ENCODE data around the gene SP4. TPM values are rescaled to one million over a fixed set of nuclear protein-coding genes. Genes with fewer than 3 reads are reported as not detected.

Gene SP4
- total and polyA plus RNA-seq, 9 donors: 6.9 to 22.1 (median 17.7) TPM

DNA sequence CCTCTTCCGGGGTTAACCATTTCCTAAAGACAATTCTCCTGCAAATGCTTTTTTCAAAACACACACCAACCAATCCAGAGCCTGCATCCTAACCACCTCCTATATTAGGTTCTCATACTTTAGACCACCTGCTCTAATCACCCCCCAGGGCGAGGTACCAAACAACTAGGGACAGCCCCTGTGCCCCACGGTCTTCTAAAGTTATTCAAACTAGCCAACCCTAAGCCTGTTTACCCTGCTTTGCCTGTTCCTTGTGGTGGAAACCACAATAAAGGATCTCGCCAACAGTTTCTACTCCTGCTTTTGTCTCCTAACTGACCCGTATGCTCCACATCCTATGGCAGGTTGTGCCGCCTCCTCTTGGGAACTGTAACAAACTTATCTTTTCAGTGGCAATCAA, 21.1 kb downstream of the SP4 start:
- Histone ChIP-seq H3K4me1 (ENCODE audit: insufficient read depth) (peaks cover 1% of the 10 kb centered on the region), H3K4me3 (no peak overlapping the region), H3K27me3 (no peaks in the 10 kb centered on the region), H3K36me3 (no peaks in the 10 kb centered on the region), H3K27ac (no peak overlapping the region), H3K9me3 (no peaks in the 10 kb centered on the region)
- 93 to 97% (median 93%) methylated on average over 6 of the region's 6 CpGs for WGBS, 3 donors
- intact Hi-C loops (cut with DNase I): no loop called here
- TF ChIP-seq EP300 (IDR thresholded peaks at IDR 0.05) (no peak), POLR2A (IDR thresholded peaks at IDR 0.05) (no peak)
- TF ChIP-seq, protein P1, sequence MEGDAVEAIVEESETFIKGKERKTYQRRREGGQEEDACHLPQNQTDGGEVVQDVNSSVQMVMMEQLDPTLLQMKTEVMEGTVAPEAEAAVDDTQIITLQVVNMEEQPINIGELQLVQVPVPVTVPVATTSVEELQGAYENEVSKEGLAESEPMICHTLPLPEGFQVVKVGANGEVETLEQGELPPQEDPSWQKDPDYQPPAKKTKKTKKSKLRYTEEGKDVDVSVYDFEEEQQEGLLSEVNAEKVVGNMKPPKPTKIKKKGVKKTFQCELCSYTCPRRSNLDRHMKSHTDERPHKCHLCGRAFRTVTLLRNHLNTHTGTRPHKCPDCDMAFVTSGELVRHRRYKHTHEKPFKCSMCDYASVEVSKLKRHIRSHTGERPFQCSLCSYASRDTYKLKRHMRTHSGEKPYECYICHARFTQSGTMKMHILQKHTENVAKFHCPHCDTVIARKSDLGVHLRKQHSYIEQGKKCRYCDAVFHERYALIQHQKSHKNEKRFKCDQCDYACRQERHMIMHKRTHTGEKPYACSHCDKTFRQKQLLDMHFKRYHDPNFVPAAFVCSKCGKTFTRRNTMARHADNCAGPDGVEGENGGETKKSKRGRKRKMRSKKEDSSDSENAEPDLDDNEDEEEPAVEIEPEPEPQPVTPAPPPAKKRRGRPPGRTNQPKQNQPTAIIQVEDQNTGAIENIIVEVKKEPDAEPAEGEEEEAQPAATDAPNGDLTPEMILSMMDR (IDR thresholded peaks at IDR 0.05): no peak
- no peak for DNase-seq

DNA sequence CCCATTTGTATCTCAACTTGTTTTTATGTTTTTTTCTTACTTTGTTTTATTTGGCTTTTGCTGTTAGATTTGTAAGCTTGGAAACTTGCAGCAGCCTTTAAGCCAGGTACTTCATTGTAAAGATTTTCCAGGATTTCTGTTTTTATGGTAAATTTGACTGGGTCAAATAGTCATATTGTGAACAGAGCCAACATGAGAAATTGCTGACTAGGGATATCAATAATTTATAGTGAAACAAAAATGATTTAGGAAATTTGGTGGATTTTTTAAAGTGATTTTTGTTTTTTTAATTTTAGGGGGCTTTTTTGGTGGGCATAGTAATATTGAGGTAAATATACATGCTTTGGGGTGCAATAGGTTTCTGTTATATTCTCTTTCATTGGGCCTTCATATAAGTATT, 22.2 kb downstream of the SP4 start:
- H3K27me3 ChIP-seq: no peaks in the 10 kb centered on the region
- no peak overlapping the region for H3K4me3 ChIP-seq
- no peak overlapping the region for H3K27ac ChIP-seq
- no peaks in the 10 kb centered on the region for H3K36me3 ChIP-seq
- H3K9me3 ChIP-seq: no peaks in the 10 kb centered on the region
- peaks cover 1% of the 10 kb centered on the region for H3K4me1 ChIP-seq (ENCODE audit: insufficient read depth)
- TF ChIP-seq, protein P1 (IDR thresholded peaks at IDR 0.05): no peak
- no peak for TF ChIP-seq EP300 (IDR thresholded peaks at IDR 0.05)
- no peak for TF ChIP-seq POLR2A (IDR thresholded peaks at IDR 0.05)
- intact Hi-C loops (cut with DNase I): no loop called here
- no peak for DNase-seq

DNA sequence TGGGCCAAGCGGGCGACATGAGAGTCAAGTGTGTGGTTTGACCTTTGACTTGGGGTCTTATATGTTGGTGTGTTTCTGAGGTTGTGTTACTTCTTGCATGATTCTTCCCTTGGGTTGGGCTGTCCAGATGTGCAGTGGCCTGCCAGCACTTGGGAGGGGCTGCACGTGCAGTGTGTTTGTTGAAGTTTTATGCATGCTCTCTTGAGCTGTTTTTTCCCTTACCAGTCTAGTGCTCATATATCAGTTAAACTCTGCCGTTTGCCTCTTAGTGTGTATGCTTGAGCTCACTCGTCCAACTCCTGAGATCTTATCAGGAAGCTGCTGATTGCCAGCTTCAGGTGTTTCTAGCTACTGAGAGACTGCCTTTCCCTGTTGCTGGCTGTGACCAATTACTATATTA, 23.1 kb downstream of the SP4 start:
- no peaks in the 10 kb centered on the region for H3K9me3 ChIP-seq
- no peak overlapping the region for H3K27ac ChIP-seq
- TF ChIP-seq, protein P1 (IDR thresholded peaks at IDR 0.05): no peak
- TF ChIP-seq POLR2A (IDR thresholded peaks at IDR 0.05) (no peak), EP300 (IDR thresholded peaks at IDR 0.05) (no peak)
- H3K4me3 ChIP-seq: no peak overlapping the region
- no peaks in the 10 kb centered on the region for H3K27me3 ChIP-seq
- WGBS, 3 donors: 89 to 95% (median 93%) methylated on average over 5 of the region's 5 CpGs
- no peak for DNase-seq
- intact Hi-C loops (cut with DNase I): no loop called here
- peaks cover 1% of the 10 kb centered on the region for H3K4me1 ChIP-seq (ENCODE audit: insufficient read depth)
- no peaks in the 10 kb centered on the region for H3K36me3 ChIP-seq

DNA sequence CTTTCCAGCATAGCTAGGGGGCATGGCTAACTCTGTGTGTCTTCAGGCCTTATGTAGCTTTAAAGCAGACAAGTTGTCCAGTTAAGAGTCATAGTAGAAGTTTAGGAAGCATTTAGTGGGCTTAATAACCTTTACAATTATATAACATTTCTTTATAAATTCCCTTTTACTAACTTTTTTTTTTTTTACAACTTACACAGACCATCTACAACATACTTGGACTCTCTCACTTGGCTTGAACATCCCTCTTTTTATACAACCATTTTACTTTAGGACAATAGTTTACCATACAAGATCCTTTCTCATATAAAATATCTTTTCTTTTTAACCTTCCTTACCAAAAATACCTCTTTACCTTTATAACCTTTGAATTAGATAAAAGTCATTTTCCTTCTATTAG, 26.3 kb downstream of the SP4 start:
- no peak overlapping the region for H3K27ac ChIP-seq
- no peak for TF ChIP-seq POLR2A (IDR thresholded peaks at IDR 0.05)
- TF ChIP-seq EP300 (IDR thresholded peaks at IDR 0.05): no peak
- TF ChIP-seq, protein P1 (IDR thresholded peaks at IDR 0.05): no peak
- no peak overlapping the region for H3K4me3 ChIP-seq
- intact Hi-C loops (cut with DNase I): no loop called here
- no peak for DNase-seq
- no peaks in the 10 kb centered on the region for H3K4me1 ChIP-seq (ENCODE audit: insufficient read depth)
- H3K36me3 ChIP-seq: no peaks in the 10 kb centered on the region
- no peaks in the 10 kb centered on the region for H3K9me3 ChIP-seq
- no peaks in the 10 kb centered on the region for H3K27me3 ChIP-seq

DNA sequence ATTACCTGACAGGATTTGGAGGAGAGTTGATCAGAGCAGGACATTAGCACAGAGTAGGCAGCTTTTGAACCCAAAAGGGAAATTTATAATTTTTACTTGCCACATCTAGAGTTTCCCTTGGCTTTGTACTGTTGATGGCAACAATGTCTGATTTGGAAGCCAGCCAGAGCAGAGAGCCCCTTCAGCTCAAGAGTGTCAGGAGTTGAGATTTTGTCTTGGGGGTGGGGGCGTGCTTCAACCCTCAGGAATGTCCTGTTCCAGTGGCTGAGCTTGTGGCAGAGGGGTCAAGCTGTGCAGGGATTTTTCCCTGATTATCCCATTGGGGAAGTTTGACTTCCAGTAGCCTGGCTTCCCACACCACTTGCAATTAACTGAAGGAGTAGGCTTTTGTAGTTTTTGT, 27.0 kb downstream of the SP4 start:
- intact Hi-C loops (cut with DNase I): no loop called here
- Histone ChIP-seq H3K36me3 (no peaks in the 10 kb centered on the region), H3K27ac (no peak overlapping the region), H3K27me3 (no peaks in the 10 kb centered on the region), H3K9me3 (no peaks in the 10 kb centered on the region), H3K4me1 (ENCODE audit: insufficient read depth) (no peaks in the 10 kb centered on the region), H3K4me3 (no peak overlapping the region)
- no peak for DNase-seq
- TF ChIP-seq, protein P1 (IDR thresholded peaks at IDR 0.05): no peak
- TF ChIP-seq POLR2A (IDR thresholded peaks at IDR 0.05): no peak
- no peak for TF ChIP-seq EP300 (IDR thresholded peaks at IDR 0.05)
- WGBS, 3 donors: 93 to 100% (median 94%) methylated on average over 1 of the region's 1 CpG

Measured in ovary (tissue), 9 donors.